Aorta (tissue), 5 donors: ENCODE results near the gene TMEM141. TPM values are rescaled to one million over a fixed set of nuclear protein-coding genes. Genes with fewer than 3 reads are reported as not detected.
"Not testable (repeated sequence)": the region's sequence is repeated elsewhere in the genome, so short reads cannot be mapped to it uniquely, and the experiment has no call there.

Source experiments
- ATAC-seq: fragments of 200-7000 bp; cut with Tn5 transposase; one replicate; pipeline ENCODE4 v1.9.1; 2022; ENCODE audit warnings: moderate library complexity; ENCODE audit not compliant: low FRiP score
- DNase-seq, 2 donors: peaks; one replicate each; pipeline ENCODE4 v3.0.0-alpha.2; 2020
- H3K27ac ChIP-seq, 2 donors: one replicate each; pipeline ENCODE4 v1.5.1; 2013; ENCODE audit warnings: low read length in 2 of 2, mild to moderate bottlenecking in 2 of 2, moderate library complexity in 2 of 2, control low read depth in 1 of 2, inconsistent platforms in 1 of 2, low read depth in 1 of 2
- H3K27me3 ChIP-seq, 2 donors: one replicate each; pipeline ENCODE4 v1.6.1; 2013; ENCODE audit warnings: control low read depth in 1 of 2, low read length in 1 of 2, mild to moderate bottlenecking in 1 of 2, moderate library complexity in 1 of 2; ENCODE audit not compliant: insufficient read depth in 2 of 2, control insufficient read depth in 1 of 2
- H3K36me3 ChIP-seq, 2 donors: one replicate each; pipeline ENCODE4 v1.6.1; 2013; ENCODE audit warnings: control low read depth in 1 of 2, low read length in 1 of 2, mild to moderate bottlenecking in 1 of 2; ENCODE audit not compliant: insufficient read depth in 2 of 2, control insufficient read depth in 1 of 2
- H3K4me1 ChIP-seq, 2 donors: one replicate each; pipeline ENCODE4 v1.6.1; 2013; ENCODE audit warnings: low read length in 2 of 2, control low read depth in 1 of 2, mild to moderate bottlenecking in 1 of 2, moderate library complexity in 1 of 2; ENCODE audit not compliant: insufficient read depth in 2 of 2, control insufficient read depth in 1 of 2
- H3K4me3 ChIP-seq, 2 donors: one replicate each; pipeline ENCODE4 v1.5.1; 2013; ENCODE audit warnings: low read length in 2 of 2, control low read depth in 1 of 2, mild to moderate bottlenecking in 1 of 2
- H3K9me3 ChIP-seq: one replicate; pipeline ENCODE4 v1.6.1; 2013; ENCODE audit warnings: mild to moderate bottlenecking, low read length; ENCODE audit not compliant: control insufficient read depth
- WGBS, 2 donors: extraction: QIAGEN DNeasy Blood & Tissue Kit; methylation state at CpG; one replicate each; pipeline ENCODE4 v1.1.7; 2013; 5-methylcytosine and 5-hydroxymethylcytosine counted together
- intact Hi-C, 2 donors: fragments of 100-400 bp; cut with DNase I; formaldehyde crosslinking; loops; one replicate each; pipeline versions ENCODE4 v1.14.2 to v1.15.0; 2022
- polyA plus RNA-seq, 2 donors: library from polyadenylated mRNA; stranded (reverse); fragments of 200-250 nt; gene quantifications; one replicate each; pipeline ENCODE4 v1.2.3, GENCODE V29; 2013
- total RNA-seq, 2 donors: library from RNA; stranded (reverse); fragmentation: NEBNext Ultra II Directional; extraction: Animal tissue kit (Norgen Biotek cat#: 25700); gene quantifications; one replicate each; pipeline ENCODE4 v1.2.1, GENCODE V29; 2021
- donor health status: healthy with polysubstance abuse.
- donor health status: Bipolar disorder and iron deficiency.
- donor health status: DM: no; HTN: no; CAD: no.
- donor health status: DM: no; HTN: no; CAD: no.
- donor health status: DM: yes; HTN: yes; CAD: no.

TMEM141 gene
- total and polyA plus RNA-seq, 4 donors = 26.6 to 95.8 (median 42.0) TPM

- 37 to 39% methylated on average over 4 of the region's 4 CpGs for WGBS, 2 donors
- not testable (repeated sequence) for H3K27ac ChIP-seq, H3K36me3 ChIP-seq, H3K27me3 ChIP-seq, H3K4me3 ChIP-seq, H3K9me3 ChIP-seq, ATAC-seq, H3K4me1 ChIP-seq
- intact Hi-C loops = loop anchor here (1.0 to 10.0 kb wide), 4 partner anchors 158 to 278 kb away; partner anchors contain the start of genes C8G (in 1 of the 2) and FBXW5 (in 1 of the 2)
- peak in 1 of 2 donors; percentile 1 for DNase-seq
These were observed 4.2 kb upstream of the TMEM141 start for GRCh38 chr9:136786983-136787382.

- H3K4me3 ChIP-seq = no peak overlapping the region
- H3K36me3 ChIP-seq = no peaks in the 10 kb centered on the region
- no peak overlapping the region for H3K27ac ChIP-seq
- H3K27me3 ChIP-seq = no peaks in the 10 kb centered on the region
- DNase-seq (peak; percentile 77 to 81), ATAC-seq (no peak)
- no peaks in the 10 kb centered on the region for H3K9me3 ChIP-seq
- no peaks in the 10 kb centered on the region for H3K4me1 ChIP-seq
- 20% methylated on average over 21 of the region's 21 CpGs for WGBS, 2 donors
- intact Hi-C loops = loop anchor here (1.0 to 10.0 kb wide), 4 partner anchors 157 to 277 kb away; partner anchors contain the start of genes C8G (in 1 of the 2) and FBXW5 (in 1 of the 2)
These were observed 3.3 kb upstream of the TMEM141 start for GRCh38 chr9:136787690-136788400.

- not testable (repeated sequence) for H3K4me1 ChIP-seq, H3K4me3 ChIP-seq, H3K36me3 ChIP-seq, ATAC-seq, H3K9me3 ChIP-seq, H3K27ac ChIP-seq, H3K27me3 ChIP-seq
- WGBS, 2 donors = 86 to 88% methylated on average over 27 of the region's 27 CpGs
- intact Hi-C loops = loop anchor here (10.0 kb wide), 2 partner anchors 156 to 276 kb away; partner anchors contain the start of genes C8G (in 1 of the 2) and FBXW5 (in 1 of the 2)
- peak; percentile 46 to 50 for DNase-seq
These were observed 2.3 kb upstream of the TMEM141 start for GRCh38 chr9:136788644-136789522.

- WGBS, 2 donors = 79% methylated on average over 3 of the region's 3 CpGs
- H3K36me3 ChIP-seq = no peaks in the 10 kb centered on the region
- H3K9me3 ChIP-seq = no peaks in the 10 kb centered on the region
- intact Hi-C loops = loop anchor here (10.0 kb wide), 2 partner anchors 155 to 275 kb away; partner anchors contain the start of genes C8G (in 1 of the 2) and FBXW5 (in 1 of the 2)
- H3K27ac ChIP-seq = no peak overlapping the region
- no peaks in the 10 kb centered on the region for H3K4me1 ChIP-seq
- no peak overlapping the region for H3K4me3 ChIP-seq
- DNase-seq = no peak
- H3K27me3 ChIP-seq = no peaks in the 10 kb centered on the region
- no peak for ATAC-seq
These were observed 1.6 kb upstream of the TMEM141 start for GRCh38 chr9:136789523-136789937.

- H3K4me1 ChIP-seq = no peaks in the 10 kb centered on the region
- H3K4me3 ChIP-seq = peak overlapping the region; percentile 23 to 40
- 2 to 4% methylated on average over 29 of the region's 29 CpGs for WGBS, 2 donors
- no peaks in the 10 kb centered on the region for H3K27me3 ChIP-seq
- peak overlapping the region in 1 of 2 donors; percentile 7 for H3K27ac ChIP-seq
- DNase-seq (peak; percentile 76 to 83), ATAC-seq (peak; percentile 5)
- no peaks in the 10 kb centered on the region for H3K9me3 ChIP-seq
- H3K36me3 ChIP-seq = no peaks in the 10 kb centered on the region
- intact Hi-C loops = loop anchor here in 1 of 2 donors (2.0 to 5.0 kb wide), 2 partner anchors 151 to 237 kb away; partner anchors contain the start of genes ABCA2 and FBXW5
These were observed 552 bp downstream of the TMEM141 start for GRCh38 chr9:136791516-136792276.

GRCh38 chr9:136792321-136793085, 1.4 kb downstream of the TMEM141 start:
- DNase-seq = peak in 1 of 2 donors; percentile 53
- Histone ChIP-seq H3K27ac (no peak overlapping the region), H3K4me3 (no peak overlapping the region), H3K9me3 (no peaks in the 10 kb centered on the region), H3K4me1 (no peaks in the 10 kb centered on the region), H3K36me3 (no peaks in the 10 kb centered on the region), H3K27me3 (no peaks in the 10 kb centered on the region)
- intact Hi-C loops = loop anchor here in 1 of 2 donors (5.0 kb wide), 1 partner anchor 150 kb away; the partner anchor contains the start of gene FBXW5
- ATAC-seq = no peak
- 72 to 79% methylated on average over 15 of the region's 15 CpGs for WGBS, 2 donors

GRCh38 chr9:136793086-136793946, 2.2 kb downstream of the TMEM141 start:
- Histone ChIP-seq H3K9me3 (no peaks in the 10 kb centered on the region), H3K27ac (no peak overlapping the region), H3K36me3 (no peaks in the 10 kb centered on the region), H3K4me1 (no peaks in the 10 kb centered on the region), H3K27me3 (no peaks in the 10 kb centered on the region), H3K4me3 (no peak overlapping the region)
- peak; percentile 44 to 64 for DNase-seq
- ATAC-seq = no peak
- 76 to 77% methylated on average over 16 to 17 of the region's 17 CpGs for WGBS, 2 donors
- intact Hi-C loops = loop anchor here in 1 of 2 donors (5.0 kb wide), 1 partner anchor 149 kb away; the partner anchor contains the start of gene FBXW5
